Type B pancreatic cell (in vitro differentiated cells): ENCODE data around the gene AKAP9. TPM values are rescaled to one million over a fixed set of nuclear protein-coding genes. Genes with fewer than 3 reads are reported as not detected.

Experiments used
- DNase-seq: peaks from one replicate; pipeline ENCODE4 v3.0.0; 2021; ENCODE audit warnings: mixed read lengths; ENCODE audit not compliant: unreplicated experiment; ENCODE audit errors: extremely low spot score
- H3K27ac Mint-ChIP-seq: 2 replicates; pipeline ENCODE4 v1.8.0; 2021; ENCODE audit warnings: mild to moderate bottlenecking, mixed read lengths
- H3K27me3 Mint-ChIP-seq: 2 replicates; pipeline ENCODE4 v1.8.0; 2021; ENCODE audit warnings: mixed read lengths
- H3K36me3 Mint-ChIP-seq: 2 replicates; pipeline ENCODE4 v1.8.0; 2021; ENCODE audit warnings: mixed read lengths
- H3K4me1 Mint-ChIP-seq: one replicate; pipeline ENCODE4 v1.8.0; 2021; ENCODE audit warnings: mixed read lengths; ENCODE audit not compliant: unreplicated experiment
- H3K4me3 Mint-ChIP-seq: 2 replicates; pipeline ENCODE4 v1.8.0; 2021; ENCODE audit warnings: mild to moderate bottlenecking, mixed read lengths
- H3K9me3 Mint-ChIP-seq: 2 replicates; pipeline ENCODE4 v1.8.0; 2021; ENCODE audit warnings: mixed read lengths
- CTCF ChIP-seq: fragments of 200-600 bp; sonication (generic); conservative IDR thresholded peaks from 2 replicates; pipeline ENCODE4 v1.5.0; 2021; ENCODE audit warnings: antibody characterized with exemption, mild to moderate bottlenecking
- total RNA-seq: library from RNA; stranded (reverse); gene quantifications from 2 replicates; pipeline ENCODE4 v1.2.1, GENCODE V29; 2021; ENCODE audit warnings: low replicate concordance

Gene AKAP9
- total RNA-seq, 1 donor from 2014 or later, result 63.1 TPM

GRCh38 chr7:91915401-91916050 is 25.1 kb upstream of the AKAP9 start:
- no peak for TF ChIP-seq CTCF
- Mint-ChIP-seq H3K36me3 (no peaks in the 10 kb centered on the region), H3K4me1 (no peaks in the 10 kb centered on the region), H3K27me3 (no peaks in the 10 kb centered on the region), H3K27ac (no peak overlapping the region), H3K4me3 (no peak overlapping the region), H3K9me3 (no peaks in the 10 kb centered on the region)
- DNase-seq, result no peak

GRCh38 chr7:91916051-91916440 is 24.6 kb upstream of the AKAP9 start:
- no peaks in the 10 kb centered on the region for H3K27me3 Mint-ChIP-seq
- H3K9me3 Mint-ChIP-seq, result no peaks in the 10 kb centered on the region
- no peak overlapping the region for H3K27ac Mint-ChIP-seq
- no peak for DNase-seq
- H3K4me1 Mint-ChIP-seq, result no peaks in the 10 kb centered on the region
- no peaks in the 10 kb centered on the region for H3K36me3 Mint-ChIP-seq
- no peak for TF ChIP-seq CTCF
- no peak overlapping the region for H3K4me3 Mint-ChIP-seq

- no peak overlapping the region for H3K4me3 Mint-ChIP-seq
- no peaks in the 10 kb centered on the region for H3K4me1 Mint-ChIP-seq
- no peaks in the 10 kb centered on the region for H3K36me3 Mint-ChIP-seq
Measured at GRCh38 chr7:91918356-91918755, 22.3 kb upstream of the AKAP9 start.

GRCh38 chr7:91922857-91923256 is 17.8 kb upstream of the AKAP9 start:
- DNase-seq, result no peak
- H3K27me3 Mint-ChIP-seq, result peaks cover 6% of the 10 kb centered on the region
- H3K36me3 Mint-ChIP-seq, result no peaks in the 10 kb centered on the region
- H3K4me3 Mint-ChIP-seq, result no peak overlapping the region
- peaks cover under 1% of the 10 kb centered on the region for H3K9me3 Mint-ChIP-seq
- TF ChIP-seq CTCF, result no peak
- no peak overlapping the region for H3K27ac Mint-ChIP-seq
- no peaks in the 10 kb centered on the region for H3K4me1 Mint-ChIP-seq

More at GRCh38 chr7:91918356-91918755, 22.3 kb upstream of the AKAP9 start:
- Mint-ChIP-seq H3K27me3 (no peaks in the 10 kb centered on the region), H3K9me3 (no peaks in the 10 kb centered on the region), H3K27ac (no peak overlapping the region)
- TF ChIP-seq CTCF, result no peak
- DNase-seq, result no peak

GRCh38 chr7:91927912-91928311 is 12.8 kb upstream of the AKAP9 start:
- H3K27ac Mint-ChIP-seq, result no peak overlapping the region
- no peak for TF ChIP-seq CTCF
- no peak for DNase-seq
- no peaks in the 10 kb centered on the region for H3K4me1 Mint-ChIP-seq
- H3K4me3 Mint-ChIP-seq, result no peak overlapping the region
- H3K9me3 Mint-ChIP-seq, result peaks cover 5% of the 10 kb centered on the region
- H3K36me3 Mint-ChIP-seq, result no peaks in the 10 kb centered on the region
- peaks cover 9% of the 10 kb centered on the region for H3K27me3 Mint-ChIP-seq
